H1 (cell line): Measurements from ENCODE around the gene SLC2A11. TPM values are rescaled to one million over a fixed set of nuclear protein-coding genes. Genes with fewer than 3 reads are reported as not detected.

ENCODE experiments used
- CTCF ChIA-PET: fragments of 300-600 bp; sonication (Branson Sonifier 250); formaldehyde crosslinking; loops from one replicate; lab custom pipeline; 2021; ENCODE audit not compliant: partially characterized antibody; lab: Charles Lee
- POLR2A ChIA-PET: fragments of 300-600 bp; sonication (Branson Sonifier 250); formaldehyde crosslinking; loops from one replicate; lab custom pipeline; 2021; ENCODE audit warnings: inconsistent platforms; ENCODE audit not compliant: partially characterized antibody; lab: Charles Lee
- DNase-seq, 2 experiments: peaks; one replicate each; pipeline versions ENCODE4 v3.0.0 to v3.0.0-alpha.2; 2010 to 2022; ENCODE audit warnings: low spot score in 2 of 2, low read depth in 1 of 2, mixed read lengths in 1 of 2
- FAIRE-seq: peaks from 2 replicates; lab custom pipeline; 2011; peaks lifted over from hg19 to GRCh38; lab: Jason Lieb, UNC
- H2AFZ ChIP-seq: 2 replicates; pipeline ENCODE4 v1.8.1; 2012; ENCODE audit warnings: low read length, inconsistent platforms
- H2AK5ac ChIP-seq: 2 replicates; pipeline ENCODE4 v1.6.1; 2013; ENCODE audit warnings: low read depth, low read length
- H2BK120ac ChIP-seq: replicated peaks from 2 replicates; pipeline ENCODE3; 2013; ENCODE audit warnings: low read depth, low read length, inconsistent platforms
- H2BK12ac ChIP-seq: 2 replicates; pipeline ENCODE4 v1.6.1; 2013; ENCODE audit warnings: low read depth, low read length
- H2BK15ac ChIP-seq: 2 replicates; pipeline ENCODE4 v1.6.1; 2013; ENCODE audit warnings: low read length
- H2BK20ac ChIP-seq: 2 replicates; pipeline ENCODE4 v1.6.1; 2013; ENCODE audit warnings: low read length
- H2BK5ac ChIP-seq: 2 replicates; pipeline ENCODE4 v1.6.1; 2013; ENCODE audit warnings: low read depth, low read length
- H3K14ac ChIP-seq: 2 replicates; pipeline ENCODE4 v1.6.1; 2013; ENCODE audit warnings: inconsistent platforms; ENCODE audit not compliant: insufficient read length
- H3K18ac ChIP-seq: 2 replicates; pipeline ENCODE4 v1.6.1; 2013; ENCODE audit warnings: low read length; ENCODE audit errors: extremely low read depth
- H3K23ac ChIP-seq: 2 replicates; pipeline ENCODE4 v1.6.1; 2013; ENCODE audit warnings: inconsistent platforms; ENCODE audit not compliant: insufficient read length
- H3K23me2 ChIP-seq: 2 replicates; pipeline ENCODE4 v1.6.1; 2013; ENCODE audit warnings: low read depth, low read length
- H3K27ac ChIP-seq: 2 replicates; pipeline ENCODE4 v1.6.1; 2011; ENCODE audit warnings: low read depth, low read length, inconsistent platforms
- H3K27me3 ChIP-seq, 4 experiments: replicated peaks in 1 of 4; 1 replicate in 1 of 4; 2 replicates in 3 of 4; pipeline versions ENCODE4 v1.6.1 to v1.8.1; 2011 to 2013; ENCODE audit warnings: low read length in 3 of 4, mild to moderate bottlenecking in 3 of 4, inconsistent platforms in 2 of 4, mixed read lengths in 2 of 4, moderate library complexity in 1 of 4; ENCODE audit not compliant: control insufficient read depth in 3 of 4, insufficient read depth in 3 of 4; ENCODE audit errors: extremely low read depth in 1 of 4
- H3K36me3 ChIP-seq, 4 experiments: 2 replicates each; pipeline versions ENCODE4 v1.6.1 to v1.8.1; 2011 to 2013; ENCODE audit warnings: mild to moderate bottlenecking in 4 of 4, low read length in 3 of 4, moderate library complexity in 2 of 4, control low read depth in 1 of 4, inconsistent platforms in 1 of 4; ENCODE audit not compliant: insufficient read depth in 4 of 4, control insufficient read depth in 2 of 4
- H3K4ac ChIP-seq: replicated peaks from 2 replicates; pipeline ENCODE3; 2013; ENCODE audit warnings: low read length, low read depth, mixed read lengths, inconsistent platforms; ENCODE audit not compliant: insufficient read length
- H3K4me1 ChIP-seq, 4 experiments: replicated peaks in 1 of 4; 1 replicate in 1 of 4; 2 replicates in 3 of 4; pipeline versions ENCODE4 v1.6.1 to v1.8.1; 2011 to 2013; ENCODE audit warnings: low read length in 3 of 4, inconsistent platforms in 2 of 4, mixed read lengths in 1 of 4; ENCODE audit not compliant: insufficient read depth in 4 of 4, control insufficient read depth in 3 of 4
- H3K4me2 ChIP-seq, 2 experiments: 2 replicates each; pipeline versions ENCODE4 v1.6.1 to v1.8.1; 2011 to 2013; ENCODE audit warnings: low read depth in 2 of 2, low read length in 2 of 2, control low read depth in 1 of 2, inconsistent platforms in 1 of 2, mild to moderate bottlenecking in 1 of 2; ENCODE audit not compliant: insufficient read depth in 1 of 2
- H3K4me3 ChIP-seq, 4 experiments: fragments of 200-600, 300-600 bp in 1 of 4; sonication (generic), shearing (Covaris generic), sonication (Bioruptor Twin) in 1 of 4; 2 replicates each; pipeline versions ENCODE4 v1.5.1 to v1.8.1; 2011 to 2016; ENCODE audit warnings: low read length in 4 of 4, low read depth in 3 of 4, control low read depth in 2 of 4, inconsistent platforms in 2 of 4, mild to moderate bottlenecking in 2 of 4, mixed read lengths in 1 of 4, moderate library complexity in 1 of 4; ENCODE audit not compliant: insufficient read depth in 2 of 4; ENCODE audit errors: extremely low read depth in 1 of 4
- H3K56ac ChIP-seq: replicated peaks from 2 replicates; pipeline ENCODE3; 2013; ENCODE audit warnings: low read depth, mild to moderate bottlenecking, mixed read lengths, low read length, inconsistent platforms; ENCODE audit not compliant: insufficient read length
- H3K79me1 ChIP-seq: 2 replicates; pipeline ENCODE4 v1.6.1; 2013; ENCODE audit warnings: low read depth, low read length, control low read depth
- H3K79me2 ChIP-seq, 2 experiments: 2 replicates each; pipeline versions ENCODE4 v1.6.1 to v1.8.1; 2012 to 2013; ENCODE audit warnings: low read length in 2 of 2, mild to moderate bottlenecking in 2 of 2, inconsistent platforms in 1 of 2; ENCODE audit not compliant: insufficient read depth in 2 of 2, control insufficient read depth in 1 of 2
- H3K9ac ChIP-seq, 4 experiments: replicated peaks in 1 of 4; 1 replicate in 1 of 4; 2 replicates in 3 of 4; pipeline versions ENCODE4 v1.6.1 to v1.8.1; 2011 to 2013; ENCODE audit warnings: low read depth in 3 of 4, low read length in 3 of 4, control low read depth in 2 of 4, mild to moderate bottlenecking in 2 of 4, moderate library complexity in 2 of 4, inconsistent platforms in 1 of 4; ENCODE audit errors: extremely low read depth in 1 of 4
- H3K9me3 ChIP-seq, 2 experiments: 2 replicates each; pipeline versions ENCODE4 v1.6.1 to v1.8.1; 2012 to 2013; ENCODE audit warnings: mild to moderate bottlenecking in 2 of 2, moderate library complexity in 2 of 2, control low read depth in 1 of 2, inconsistent platforms in 1 of 2, low read depth in 1 of 2, low read length in 1 of 2, mixed read lengths in 1 of 2; ENCODE audit not compliant: insufficient read depth in 2 of 2
- H4K20me1 ChIP-seq, 2 experiments: replicated peaks in 1 of 2; 2 replicates each; pipeline versions ENCODE3 to v1.8.1; 2011 to 2013; ENCODE audit warnings: inconsistent platforms in 2 of 2, low read length in 2 of 2, mild to moderate bottlenecking in 1 of 2; ENCODE audit not compliant: insufficient read depth in 2 of 2, control insufficient read depth in 1 of 2
- H4K5ac ChIP-seq: 2 replicates; pipeline ENCODE4 v1.6.1; 2013; ENCODE audit warnings: low read length, low read depth, mixed read lengths, inconsistent platforms; ENCODE audit not compliant: insufficient read length
- H4K8ac ChIP-seq: 2 replicates; pipeline ENCODE4 v1.8.0; 2013; ENCODE audit warnings: mild to moderate bottlenecking, moderate library complexity, low read length, inconsistent platforms; ENCODE audit not compliant: insufficient read depth; ENCODE audit errors: extremely low read depth
- H4K91ac ChIP-seq: replicated peaks from 2 replicates; pipeline ENCODE3; 2013; ENCODE audit warnings: low read length, mixed read lengths, inconsistent platforms; ENCODE audit not compliant: insufficient read length
- RFX5 ChIP-seq: IDR thresholded peaks from 2 replicates; pipeline ENCODE4 v1.6.1; 2011; ENCODE audit warnings: low read depth, low read length, improper control_type of control experiment, borderline replicate concordance
- WGBS, 2 experiments: shearing (Covaris generic) in 1 of 2; methylation state at CpG; one replicate each; pipeline versions ENCODE4 v1.1.6 to v1.1.7; 2013 to 2015; ENCODE audit warnings: low lambda C conversion rate in 2 of 2, mixed read lengths in 2 of 2, inconsistent platforms in 1 of 2, low coverage in 1 of 2, missing lambda C conversion rate in 1 of 2; ENCODE audit not compliant: insufficient replicate concordance in 2 of 2, insufficient coverage in 1 of 2, insufficient read length in 1 of 2; ENCODE audit errors: extremely low coverage in 1 of 2, missing lambda C conversion rate in 1 of 2; 5-methylcytosine and 5-hydroxymethylcytosine counted together
- polyA plus RNA-seq, 7 experiments: library from polyadenylated mRNA; depleted of rRNA in 3 of 7; stranded (reverse) in 5 of 7; unstranded in 2 of 7; fragments of >200 nt in 5 of 7; fragments of 200-250 nt in 2 of 7; gene quantifications; 1 replicate in 5 of 7; 2 replicates in 1 of 7; 4 replicates in 1 of 7; pipeline versions ENCODE4 v1.2.1 to v1.2.3, GENCODE V29; 2011 to 2013; ENCODE audit warnings: missing spikeins in 2 of 7, mixed read lengths in 2 of 7
- total RNA-seq: library from RNA; stranded (reverse); fragmentation: NEBNext Ultra II Directional; extraction: Animal tissue kit (Norgen Biotek cat#: 25700); gene quantifications from 2 replicates; pipeline ENCODE4 v1.2.1, GENCODE V29; 2021

The SLC2A11 gene
- total and polyA plus RNA-seq, 2 of the 8 experiments (the other 6 are each of a cell fraction or from before 2014, with no cell fraction given), result 10.7 to 12.5 TPM

- Histone ChIP-seq H3K27me3 (no peaks in the 10 kb centered on the region; a peak in 1 of 7 replicates), H3K9me3 (no peaks in the 10 kb centered on the region), H3K56ac (no peak overlapping the region), H4K91ac (no peak overlapping the region), H2BK20ac (no peak overlapping the region), H2BK120ac (no peak overlapping the region), H3K79me1 (peaks cover 4% of the 10 kb centered on the region; the same call in 1 of the 2 replicates), H3K23ac (no peak overlapping the region), H4K8ac (no peak overlapping the region), H4K5ac (no peak overlapping the region), H3K4me3 (no peak overlapping the region), H3K27ac (no peak overlapping the region), H3K36me3 (peaks cover 0 to 27% (median 9%) of the 10 kb centered on the region in 4 experiments; a peak in 4 of 8 replicates), H4K20me1 (peaks cover 6 to 27% of the 10 kb centered on the region in 2 experiments), H3K14ac (no peak overlapping the region), H2BK5ac (no peak overlapping the region), H3K23me2 (peaks cover 3% of the 10 kb centered on the region; the same call in 1 of the 2 replicates), H3K18ac (no peak overlapping the region), H3K4me1 (peaks cover 0 to 8% (median 5%) of the 10 kb centered on the region in 4 experiments; a peak in 5 of 7 replicates), H3K79me2 (no peaks in the 10 kb centered on the region; a peak in 1 of 4 replicates), H2AK5ac (no peak overlapping the region), H2BK12ac (no peak overlapping the region), H2BK15ac (no peak overlapping the region), H3K4ac (no peak overlapping the region), H3K4me2 (no peak overlapping the region), H2AFZ (no peak overlapping the region), H3K9ac (no peak overlapping the region)
- FAIRE-seq, result no peak
- WGBS, 2 experiments, result 92% methylated on average over 16 of the region's 16 CpGs; no CpG with 5 or more reads in 1 of the 2 experiments
- no peak for DNase-seq
- ChIA-PET CTCF (interaction anchor here (0.6 kb wide), 1 partner anchor 17 kb away, joined by 3 read pairs; no protein-coding TSS in a partner anchor), POLR2A (no interaction called here)
- no peak for TF ChIP-seq RFX5
Measured at GRCh38 chr22:23833017-23833751, 24.5 kb upstream of the SLC2A11 start.
